Embryonic facial prominence (tissue), 1 donor: ENCODE data around the gene APC2.
A peak's percentile ranks its signal among the peaks of the same experiment; 100 is the strongest.
"Not testable (repeated sequence)": the region's sequence is repeated elsewhere in the genome, so short reads cannot be mapped to it uniquely, and the experiment has no call there.

ENCODE experiments used
- DNase-seq: peaks from one replicate; pipeline ENCODE4 v3.0.0-alpha.2; 2016; ENCODE audit errors: extremely low spot score

Gene APC2

DNA sequence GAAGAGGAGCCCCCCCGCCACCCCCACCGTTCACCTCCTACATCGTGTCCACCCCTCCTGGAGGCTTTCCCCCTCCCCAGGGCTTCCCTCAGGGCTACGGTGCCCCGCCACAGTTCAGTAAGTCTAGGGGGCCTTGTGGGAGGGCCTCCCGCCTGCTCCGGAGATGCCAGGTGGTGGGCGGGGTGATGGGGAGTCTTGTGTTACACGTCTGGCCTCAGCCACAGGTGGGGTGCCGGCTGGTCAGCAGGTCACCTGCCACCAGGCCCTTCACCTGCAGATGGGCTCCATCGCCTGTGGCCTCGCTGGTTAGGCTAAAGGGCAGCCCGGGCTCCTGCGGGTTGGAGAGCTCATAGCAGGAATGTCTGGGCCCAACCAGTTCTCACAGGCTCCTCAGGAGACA lies 19.7 kb upstream of the APC2 start:
- DNase-seq: no peak

- no peak for DNase-seq
Observed at GRCh38 chr19:1431759-1432506, 18.0 kb upstream of the APC2 start.

DNA sequence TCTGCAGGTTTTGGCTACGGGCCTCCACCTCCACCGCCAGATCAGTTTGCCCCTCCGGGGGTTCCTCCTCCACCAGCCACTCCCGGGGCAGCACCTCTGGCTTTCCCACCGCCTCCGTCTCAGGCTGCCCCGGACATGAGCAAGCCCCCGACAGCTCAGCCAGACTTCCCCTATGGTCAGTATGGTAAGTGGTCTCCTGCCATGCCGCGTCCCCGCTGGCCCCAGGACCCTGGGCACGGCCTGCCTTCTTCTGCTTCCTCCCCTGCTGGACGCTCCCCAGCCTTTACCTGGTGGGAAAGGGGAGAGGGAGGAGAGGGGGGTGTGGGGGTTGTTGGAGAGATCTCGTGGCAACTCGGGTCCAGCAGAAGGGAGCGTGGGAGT lies 17.4 kb upstream of the APC2 start:
- no peak for DNase-seq

- no peak for DNase-seq
Observed at GRCh38 chr19:1433119-1434039, 16.5 kb upstream of the APC2 start.

DNA sequence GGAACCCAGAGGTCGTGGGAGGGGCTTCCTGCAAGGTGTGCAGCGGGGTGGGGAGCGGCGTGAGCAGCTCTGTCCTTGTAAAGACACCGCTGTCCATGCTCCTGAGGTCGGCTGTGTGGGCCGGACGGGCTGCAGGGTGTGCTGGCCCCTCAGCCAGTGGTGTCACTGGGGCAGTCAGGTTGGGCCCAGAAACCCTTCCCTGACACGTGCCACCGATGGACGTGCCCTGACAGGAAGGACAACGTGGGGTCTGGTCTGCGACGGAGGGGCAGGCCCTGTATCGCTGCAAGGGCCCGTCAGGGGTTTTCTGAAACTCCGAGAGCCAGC lies 15.9 kb upstream of the APC2 start:
- DNase-seq: no peak

DNA sequence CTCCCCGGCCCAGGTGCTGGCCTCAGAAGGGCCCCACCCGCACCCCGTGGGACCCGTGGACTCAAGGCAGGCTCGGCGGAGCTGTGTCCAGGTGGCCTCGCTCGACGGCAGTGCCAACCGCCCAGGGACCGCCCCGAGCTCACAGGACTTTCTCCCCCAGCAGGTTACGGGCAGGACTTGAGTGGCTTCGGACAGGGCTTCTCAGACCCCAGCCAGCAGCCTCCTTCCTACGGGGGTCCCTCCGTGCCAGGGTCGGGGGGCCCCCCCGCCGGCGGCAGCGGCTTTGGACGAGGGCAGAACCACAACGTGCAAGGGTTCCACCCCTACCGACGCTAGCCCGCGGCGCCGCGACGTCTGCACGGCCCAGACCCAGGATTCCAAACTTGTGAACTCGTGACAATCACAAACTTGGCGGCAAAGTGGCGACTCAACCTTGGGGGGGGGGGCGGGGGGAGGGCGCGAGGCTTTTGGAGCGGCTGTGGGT lies 15.3 kb upstream of the APC2 start:
- no peak for DNase-seq

GRCh38 chr19:1435378-1435989 lies 14.4 kb upstream of the APC2 start:
- DNase-seq: no peak

DNA sequence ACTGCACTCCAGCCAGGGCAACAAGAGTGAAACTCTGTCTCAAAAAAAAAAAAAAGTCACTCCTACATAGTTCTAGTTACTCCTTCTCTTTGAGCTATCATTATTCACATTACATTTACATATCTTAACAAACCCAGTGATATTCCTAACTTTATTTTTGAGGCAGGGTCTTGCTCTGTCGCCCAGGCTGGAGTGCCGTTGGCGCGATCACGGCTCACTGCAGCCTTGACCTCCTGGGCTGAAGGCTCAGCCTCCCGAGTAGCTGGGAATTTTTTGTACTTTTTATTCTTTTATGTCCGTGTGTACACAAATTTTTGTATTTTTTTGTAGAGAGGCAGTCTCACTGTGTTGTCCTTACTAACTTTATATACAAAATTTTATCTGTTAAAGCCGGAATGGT lies 12.3 kb upstream of the APC2 start:
- no peak for DNase-seq

DNA sequence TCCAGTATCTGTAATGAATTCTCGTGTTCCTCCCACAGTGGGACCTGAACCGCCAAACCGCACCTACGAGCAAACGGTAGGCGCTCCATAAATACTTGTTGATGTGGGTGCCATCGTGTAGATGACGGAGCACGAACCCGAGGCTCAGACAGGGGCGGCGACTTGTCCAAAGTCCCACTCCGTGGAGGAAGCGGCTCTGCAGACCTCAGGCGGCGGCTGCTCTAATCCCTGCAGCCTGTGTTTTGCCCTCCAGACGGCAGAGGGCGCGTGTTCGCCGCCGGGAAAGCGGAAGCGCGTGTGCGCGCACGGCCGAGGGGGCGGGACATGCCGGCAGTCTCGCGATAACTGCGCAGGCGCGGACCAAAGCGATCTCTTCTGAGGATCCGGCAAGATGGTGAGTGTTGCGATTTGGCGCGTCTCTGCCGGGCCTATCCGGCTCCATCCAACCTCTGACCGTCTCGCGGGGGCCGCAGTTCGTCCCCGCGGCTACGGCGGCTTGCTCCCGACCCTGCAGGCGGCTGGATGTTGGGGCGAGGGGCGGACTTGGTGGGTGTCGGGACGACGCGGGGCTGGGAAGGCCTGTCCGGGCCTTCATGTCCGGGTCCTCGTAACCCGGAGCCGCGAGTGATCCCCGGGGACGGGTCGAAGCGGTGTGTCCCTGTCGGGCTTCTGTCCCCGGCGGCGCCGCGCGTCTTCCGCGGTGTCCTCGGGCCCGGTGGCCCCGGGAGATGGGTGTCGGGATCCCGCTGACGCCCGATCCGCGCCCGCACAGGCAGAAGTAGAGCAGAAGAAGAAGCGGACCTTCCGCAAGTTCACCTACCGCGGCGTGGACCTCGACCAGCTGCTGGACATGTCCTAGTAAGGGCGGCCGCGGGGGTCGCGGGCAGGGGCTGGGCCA lies 11.6 kb upstream of the APC2 start, which contains the start of gene RPS15:
RPS15 (plus strand) TSS at position 362 of the 898 bp plus-strand sequence; CDS start at position 392, 30 bp downstream.
- peak; percentile 92 for DNase-seq

- no peak for DNase-seq
Observed at GRCh38 chr19:1438933-1439354, 11.0 kb upstream of the APC2 start.

DNA sequence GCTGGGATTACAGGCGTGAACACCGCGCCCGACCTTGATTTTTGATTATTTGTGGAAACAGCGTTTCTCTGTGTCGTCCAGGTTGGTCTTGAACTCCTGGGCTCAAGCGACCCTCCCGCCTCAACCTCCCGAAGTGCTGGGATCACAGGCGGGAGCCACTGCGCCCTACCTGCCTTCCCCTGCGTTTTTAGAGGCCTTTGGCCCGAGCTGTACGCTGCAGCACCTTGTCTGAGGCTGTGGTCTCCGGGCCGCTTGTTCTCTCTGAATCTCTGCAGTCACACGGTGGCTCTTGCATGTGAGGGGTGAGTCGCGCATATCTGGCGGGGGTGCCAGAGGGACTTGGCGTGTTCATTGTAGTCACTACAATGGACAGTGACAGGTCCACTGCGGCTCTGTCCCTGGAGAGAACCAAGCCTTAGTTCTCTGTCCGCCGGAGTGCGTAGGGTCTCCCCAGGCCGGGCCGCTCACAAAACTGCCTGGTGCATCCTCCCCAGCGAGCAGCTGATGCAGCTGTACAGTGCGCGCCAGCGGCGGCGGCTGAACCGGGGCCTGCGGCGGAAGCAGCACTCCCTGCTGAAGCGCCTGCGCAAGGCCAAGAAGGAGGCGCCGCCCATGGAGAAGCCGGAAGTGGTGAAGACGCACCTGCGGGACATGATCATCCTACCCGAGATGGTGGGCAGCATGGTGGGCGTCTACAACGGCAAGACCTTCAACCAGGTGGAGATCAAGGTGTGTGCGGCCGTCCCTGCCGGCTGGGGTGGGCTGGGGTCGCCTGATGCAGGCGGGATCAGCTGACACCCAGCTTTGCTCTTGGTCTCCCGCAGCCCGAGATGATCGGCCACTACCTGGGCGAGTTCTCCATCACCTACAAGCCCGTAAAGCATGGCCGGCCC lies 10.2 kb upstream of the APC2 start:
- DNase-seq: not testable (repeated sequence)

DNA sequence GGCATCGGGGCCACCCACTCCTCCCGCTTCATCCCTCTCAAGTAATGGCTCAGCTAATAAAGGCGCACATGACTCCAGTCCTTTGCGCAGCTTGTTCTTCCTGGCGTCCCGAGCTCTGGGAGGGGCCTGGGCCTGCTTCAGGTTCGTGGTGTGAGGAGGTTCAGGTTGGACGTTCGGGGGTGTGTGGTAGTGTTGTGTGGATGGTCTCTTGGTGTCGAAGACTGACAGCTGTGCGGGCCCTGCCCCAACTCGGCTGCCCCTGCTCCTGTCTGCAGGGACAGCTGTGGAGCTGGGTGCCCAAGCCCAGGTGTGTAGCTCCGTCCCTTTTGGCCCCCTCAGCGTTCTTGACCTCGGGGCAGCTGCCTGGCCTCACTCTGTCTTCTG lies 9.5 kb upstream of the APC2 start:
- DNase-seq: no peak

GRCh38 chr19:1441022-1441426 lies 8.9 kb upstream of the APC2 start:
- DNase-seq: no peak

DNA sequence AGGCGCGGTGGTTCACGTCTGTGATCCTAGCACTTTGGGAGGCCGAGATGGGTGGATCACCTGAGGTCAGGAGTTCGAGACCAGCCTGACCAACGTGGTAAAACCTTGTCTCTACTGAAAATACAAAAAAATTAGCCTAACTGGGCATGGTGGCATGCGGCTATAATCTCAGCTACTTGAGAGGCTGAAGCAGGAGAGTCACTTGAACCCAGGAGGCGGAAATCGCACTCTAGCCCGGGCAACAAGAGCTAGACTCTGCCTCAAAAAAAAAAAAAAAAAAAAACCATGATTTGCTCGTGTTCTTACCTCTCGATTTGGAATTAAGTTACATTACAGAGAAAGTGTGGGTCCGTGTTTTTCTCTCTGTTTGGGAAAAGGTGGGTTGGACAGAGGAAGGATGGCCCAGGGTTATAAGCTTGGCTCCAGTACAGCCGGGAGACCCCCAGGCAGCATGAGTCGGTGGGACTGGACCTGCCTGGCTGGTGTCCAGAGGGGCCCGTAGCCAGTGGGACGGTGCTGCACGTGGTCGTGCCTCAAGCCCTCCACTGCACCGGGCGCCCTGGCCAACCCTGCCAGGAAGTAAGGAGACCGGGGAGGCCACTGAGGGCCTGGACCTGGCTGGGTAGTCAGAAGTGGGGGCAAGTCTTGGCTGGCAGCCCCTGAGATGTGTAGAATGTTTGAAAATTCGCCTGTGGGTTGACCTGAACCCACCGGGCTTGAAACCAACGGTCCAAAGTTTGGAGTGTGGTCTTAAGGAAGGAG lies 8.1 kb upstream of the APC2 start:
- DNase-seq: no peak

DNA sequence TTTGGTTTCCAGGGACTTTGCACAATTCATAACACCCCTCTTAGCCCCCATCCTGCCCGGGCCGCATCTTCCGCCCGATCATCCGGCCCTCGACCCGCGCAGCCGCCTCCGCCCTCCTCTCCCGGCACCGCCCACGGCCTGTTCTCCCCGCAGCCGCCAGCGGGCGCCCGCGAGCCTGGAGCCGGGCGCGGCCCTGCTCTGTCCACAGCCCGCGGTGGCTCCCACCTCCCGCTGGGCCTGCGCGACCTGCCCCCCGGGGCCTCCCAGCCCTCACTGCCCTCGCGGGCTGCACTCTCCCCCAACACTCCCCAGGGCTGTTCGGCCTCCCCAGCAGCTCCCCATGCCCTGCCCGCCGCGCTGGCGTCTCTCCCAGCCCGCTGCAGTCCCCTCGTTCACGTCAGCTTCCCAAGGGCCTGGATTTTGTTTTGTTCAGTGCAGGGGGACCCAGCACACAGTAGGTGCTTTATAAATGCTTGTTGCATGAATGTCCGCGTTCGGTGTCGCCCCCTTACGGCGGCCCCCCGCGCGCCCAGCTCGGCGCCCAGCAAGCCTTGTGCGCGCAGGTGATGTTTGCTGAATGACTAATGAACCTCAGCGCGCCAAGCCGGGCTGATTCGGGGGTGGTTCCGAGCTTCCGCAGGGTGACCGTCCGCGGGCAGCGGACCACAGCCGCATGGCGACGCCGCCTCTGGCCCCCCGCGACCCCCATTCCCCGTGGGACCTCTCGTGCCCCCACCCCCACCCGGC lies 4.6 kb upstream of the APC2 start:
- no peak for DNase-seq

GRCh38 chr19:1445932-1446712 lies 3.8 kb upstream of the APC2 start:
- no peak for DNase-seq

DNA sequence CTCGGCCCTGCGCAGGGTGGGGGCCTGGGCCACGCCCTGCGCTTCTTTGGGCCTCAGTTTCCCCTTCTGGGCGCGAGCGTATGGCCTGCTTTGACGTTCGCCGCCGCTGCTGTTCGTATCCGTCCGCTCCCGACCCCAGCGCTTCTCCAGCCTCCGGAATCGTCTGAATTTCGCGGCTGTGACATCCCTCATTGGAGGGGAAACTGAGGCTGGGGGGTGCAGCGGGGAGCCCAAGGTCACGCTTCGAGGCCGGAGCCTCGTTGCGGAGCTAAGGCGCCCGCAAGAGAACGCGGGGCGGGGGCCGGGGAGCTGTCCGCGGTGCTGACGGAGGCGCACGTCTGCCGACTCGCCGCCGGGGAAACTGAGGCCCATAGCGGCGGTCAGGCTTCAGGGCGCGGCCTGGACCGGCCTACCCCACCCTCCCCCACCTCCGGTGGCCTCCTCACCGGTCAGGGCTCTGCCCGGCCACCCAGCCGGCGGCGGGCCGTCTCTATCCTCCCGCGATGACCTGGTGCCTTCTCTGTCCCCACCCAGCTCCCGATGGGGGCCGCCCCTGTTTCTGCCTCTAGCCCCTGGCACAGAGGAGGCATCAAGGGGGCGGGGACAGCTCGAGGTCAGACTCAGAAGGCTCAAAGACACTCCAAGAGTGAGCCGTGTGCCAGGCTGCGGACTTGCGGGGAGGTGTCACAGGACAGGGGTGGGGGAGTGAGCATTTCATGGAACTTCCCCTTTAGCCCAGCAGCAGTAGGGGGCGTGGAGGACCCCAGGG lies 3.0 kb upstream of the APC2 start:
- DNase-seq: no peak
